ENCODE data around the gene ZG16.

DNA sequence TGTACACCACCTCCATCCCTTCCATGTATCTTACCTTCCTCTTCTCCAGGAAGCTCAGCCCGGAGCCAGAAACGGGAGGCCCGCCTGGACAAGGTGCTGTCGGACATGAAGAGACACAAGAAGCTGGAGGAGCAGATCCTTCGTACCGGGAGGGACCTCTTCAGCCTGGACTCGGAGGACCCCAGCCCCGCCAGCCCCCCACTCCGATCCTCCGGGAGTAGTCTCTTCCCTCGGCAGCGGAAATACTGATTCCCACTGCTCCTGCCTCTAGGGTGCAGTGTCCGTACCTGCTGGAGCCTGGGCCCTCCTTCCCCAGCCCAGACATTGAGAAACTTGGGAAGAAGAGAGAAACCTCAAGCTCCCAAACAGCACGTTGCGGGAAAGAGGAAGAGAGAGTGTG is 41.5 kb downstream of the ZG16 start:
- TF ChIP-seq NANOG (IDR thresholded peaks at IDR 0.05; ENCODE audit: insufficient read depth, low read depth, low read length, poor library complexity, severe bottlenecking) (no peak), EZH2 (IDR thresholded peaks at IDR 0.05; ENCODE audit: low read depth, low read length, severe bottlenecking) (no peak), TAF1 (IDR thresholded peaks at IDR 0.05; ENCODE audit: low read depth, low read length) (no peak), SP4 (IDR thresholded peaks at IDR 0.05; ENCODE audit: low read length) (no peak), ASH2L (IDR thresholded peaks at IDR 0.05; ENCODE audit: low read length) (no peak), SRF (IDR thresholded peaks at IDR 0.05; ENCODE audit: low read depth, low read length) (no peak), POLR2A (IDR thresholded peaks at IDR 0.05; ENCODE audit: control extremely low read depth in 1 of 2, low read depth in 2 of 2, low read length in 2 of 2) (no peak), GABPA (IDR thresholded peaks at IDR 0.05; ENCODE audit: borderline replicate concordance, insufficient read depth, low read length) (no peak), SP1 (IDR thresholded peaks at IDR 0.05; ENCODE audit: low read depth, low read length) (no peak), SIX5 (IDR thresholded peaks at IDR 0.05; ENCODE audit: low read depth, low read length) (no peak), RXRA (IDR thresholded peaks at IDR 0.05; ENCODE audit: insufficient read depth, low read depth, low read length) (no peak), PHF8 (conservative IDR thresholded peaks at IDR 0.05; ENCODE audit: low read depth, low read length) (no peak)
- TF ChIP-seq, protein P1, sequence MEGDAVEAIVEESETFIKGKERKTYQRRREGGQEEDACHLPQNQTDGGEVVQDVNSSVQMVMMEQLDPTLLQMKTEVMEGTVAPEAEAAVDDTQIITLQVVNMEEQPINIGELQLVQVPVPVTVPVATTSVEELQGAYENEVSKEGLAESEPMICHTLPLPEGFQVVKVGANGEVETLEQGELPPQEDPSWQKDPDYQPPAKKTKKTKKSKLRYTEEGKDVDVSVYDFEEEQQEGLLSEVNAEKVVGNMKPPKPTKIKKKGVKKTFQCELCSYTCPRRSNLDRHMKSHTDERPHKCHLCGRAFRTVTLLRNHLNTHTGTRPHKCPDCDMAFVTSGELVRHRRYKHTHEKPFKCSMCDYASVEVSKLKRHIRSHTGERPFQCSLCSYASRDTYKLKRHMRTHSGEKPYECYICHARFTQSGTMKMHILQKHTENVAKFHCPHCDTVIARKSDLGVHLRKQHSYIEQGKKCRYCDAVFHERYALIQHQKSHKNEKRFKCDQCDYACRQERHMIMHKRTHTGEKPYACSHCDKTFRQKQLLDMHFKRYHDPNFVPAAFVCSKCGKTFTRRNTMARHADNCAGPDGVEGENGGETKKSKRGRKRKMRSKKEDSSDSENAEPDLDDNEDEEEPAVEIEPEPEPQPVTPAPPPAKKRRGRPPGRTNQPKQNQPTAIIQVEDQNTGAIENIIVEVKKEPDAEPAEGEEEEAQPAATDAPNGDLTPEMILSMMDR (IDR thresholded peaks at IDR 0.05; ENCODE audit: control extremely low read depth in 1 of 3, insufficient read depth in 1 of 3, low read depth in 1 of 3, low read length in 3 of 3) = peak; percentile 14 to 44 (median 41); a peak in 3 of 4 replicates
- TF ChIP-seq, protein P2, sequence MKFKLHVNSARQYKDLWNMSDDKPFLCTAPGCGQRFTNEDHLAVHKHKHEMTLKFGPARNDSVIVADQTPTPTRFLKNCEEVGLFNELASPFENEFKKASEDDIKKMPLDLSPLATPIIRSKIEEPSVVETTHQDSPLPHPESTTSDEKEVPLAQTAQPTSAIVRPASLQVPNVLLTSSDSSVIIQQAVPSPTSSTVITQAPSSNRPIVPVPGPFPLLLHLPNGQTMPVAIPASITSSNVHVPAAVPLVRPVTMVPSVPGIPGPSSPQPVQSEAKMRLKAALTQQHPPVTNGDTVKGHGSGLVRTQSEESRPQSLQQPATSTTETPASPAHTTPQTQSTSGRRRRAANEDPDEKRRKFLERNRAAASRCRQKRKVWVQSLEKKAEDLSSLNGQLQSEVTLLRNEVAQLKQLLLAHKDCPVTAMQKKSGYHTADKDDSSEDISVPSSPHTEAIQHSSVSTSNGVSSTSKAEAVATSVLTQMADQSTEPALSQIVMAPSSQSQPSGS (IDR thresholded peaks at IDR 0.05; ENCODE audit: low read length) = no peak
